GM23248 (cell line): ENCODE data around the gene ZSCAN10. TPM values are rescaled to one million over a fixed set of nuclear protein-coding genes. Genes with fewer than 3 reads are reported as not detected.

Experiments
- DNase-seq: peaks from one replicate; pipeline ENCODE4 v3.0.0-alpha.2; 2015
- H2AFZ ChIP-seq: fragments of 200-600 bp; sonication (generic); 2 replicates; pipeline ENCODE4 v1.6.1; 2016; ENCODE audit warnings: antibody characterized with exemption
- H3F3A ChIP-seq: fragments of 200-600 bp; sonication (generic); 2 replicates; pipeline ENCODE4 v1.6.1; 2016; ENCODE audit warnings: mild to moderate bottlenecking, antibody characterized with exemption, mixed run types; ENCODE audit not compliant: insufficient read depth
- H3K27ac ChIP-seq: fragments of 200-600 bp; sonication (generic); 2 replicates; pipeline ENCODE4 v1.5.1; 2016; ENCODE audit warnings: mild to moderate bottlenecking
- H3K27me3 ChIP-seq: fragments of 200-600 bp; sonication (generic); replicated peaks from 2 replicates; pipeline ENCODE4 v1.6.1; 2016; ENCODE audit warnings: mild to moderate bottlenecking; ENCODE audit not compliant: insufficient read depth
- H3K36me3 ChIP-seq: fragments of 200-600 bp; sonication (generic); 2 replicates; pipeline ENCODE4 v1.6.1; 2016; ENCODE audit warnings: low read depth, mild to moderate bottlenecking
- H3K4me1 ChIP-seq: fragments of 200-600 bp; sonication (generic); 2 replicates; pipeline ENCODE4 v1.6.1; 2016; ENCODE audit warnings: mild to moderate bottlenecking; ENCODE audit not compliant: insufficient read depth
- H3K4me2 ChIP-seq: fragments of 200-600 bp; sonication (generic); one replicate; pipeline ENCODE4 v1.6.1; 2016; ENCODE audit warnings: mild to moderate bottlenecking; ENCODE audit not compliant: unreplicated experiment
- H3K4me3 ChIP-seq: fragments of 200-600 bp; sonication (generic); 2 replicates; pipeline ENCODE4 v1.5.1; 2016; ENCODE audit warnings: mild to moderate bottlenecking
- H3K79me2 ChIP-seq: fragments of 200-600 bp; sonication (generic); 2 replicates; pipeline ENCODE4 v1.6.1; 2016; ENCODE audit warnings: mild to moderate bottlenecking; ENCODE audit not compliant: insufficient read depth
- H3K9ac ChIP-seq: fragments of 200-600 bp; sonication (generic); 2 replicates; pipeline ENCODE4 v1.6.1; 2016; ENCODE audit warnings: mild to moderate bottlenecking
- H3K9me2 ChIP-seq: fragments of 200-600 bp; sonication (generic); 2 replicates; pipeline ENCODE4 v1.6.1; 2016; ENCODE audit warnings: mixed run types, mild to moderate bottlenecking, moderate library complexity; ENCODE audit not compliant: insufficient read depth
- H3K9me3 ChIP-seq: fragments of 200-600 bp; sonication (generic); one replicate; pipeline ENCODE4 v1.6.1; 2017; ENCODE audit warnings: low read depth
- H4K20me1 ChIP-seq: fragments of 200-600 bp; sonication (generic); 2 replicates; pipeline ENCODE4 v1.6.0; 2016; ENCODE audit not compliant: insufficient read depth
- EZH2 ChIP-seq: fragments of 200-600 bp; sonication (generic); IDR thresholded peaks from 2 replicates; pipeline ENCODE4 v1.6.1; 2018; ENCODE audit warnings: antibody characterized with exemption, mild to moderate bottlenecking; ENCODE audit not compliant: insufficient read depth, poor library complexity, severe bottlenecking
- EZH2phosphoT487 ChIP-seq: fragments of 200-600 bp; sonication (generic); IDR thresholded peaks from 2 replicates; pipeline ENCODE4 v1.6.1; 2018; ENCODE audit warnings: antibody characterized with exemption, moderate library complexity, mild to moderate bottlenecking, low read depth; ENCODE audit not compliant: insufficient read depth
- WGBS, 2 experiments: methylation state at CpG; one replicate each; pipeline ENCODE4 v1.1.6; 2015 to 2017; ENCODE audit warnings: low lambda C conversion rate in 2 of 2, low coverage in 1 of 2; ENCODE audit errors: missing lambda C conversion rate in 2 of 2; 5-methylcytosine and 5-hydroxymethylcytosine counted together
- in situ Hi-C: fragments of 300-500 bp; cut with MboI; formaldehyde crosslinking; loops from 2 replicates; pipeline ENCODE4 v1.15.0; 2020
- polyA plus RNA-seq: library from polyadenylated mRNA; unstranded; fragments of >200 nt; fragmentation: Nextera tagmentation; extraction: Ambion mirVana; gene quantifications from 2 replicates; pipeline ENCODE4 v1.2.1, GENCODE V29; 2016
- total RNA-seq: library from RNA; depleted of rRNA; stranded (reverse); fragments of >200 nt; shearing (Covaris generic); gene quantifications from 2 replicates; pipeline ENCODE4 v1.2.3, GENCODE V29; 2014

Gene ZSCAN10
- total and polyA plus RNA-seq, 2 experiments from 2014 or later = 0.08 TPM; not detected in 1

- no peak for DNase-seq
- Histone ChIP-seq H3K9me2 (no peaks in the 10 kb centered on the region), H3K27me3 (no peaks in the 10 kb centered on the region), H4K20me1 (no peaks in the 10 kb centered on the region), H3F3A (no peaks in the 10 kb centered on the region), H3K79me2 (no peaks in the 10 kb centered on the region), H3K4me3 (no peak overlapping the region), H3K4me1 (no peaks in the 10 kb centered on the region), H3K27ac (no peak overlapping the region), H3K9ac (no peak overlapping the region), H3K36me3 (no peaks in the 10 kb centered on the region), H3K4me2 (no peak overlapping the region), H3K9me3 (no peaks in the 10 kb centered on the region), H2AFZ (no peak overlapping the region)
- TF ChIP-seq EZH2 = no peak
- TF ChIP-seq EZH2phosphoT487 = no peak
- in situ Hi-C loops = no loop called here
- WGBS, 2 experiments = 78 to 84% methylated on average over 18 to 23 of the region's 23 CpGs
Observed at GRCh38 chr16:3143598-3144320, 44.7 kb upstream of the ZSCAN10 start.

GRCh38 chr16:3143189-3143588 lies 44.1 kb upstream of the ZSCAN10 start:
- Histone ChIP-seq H3K4me1 (no peaks in the 10 kb centered on the region), H3K27me3 (no peaks in the 10 kb centered on the region), H3K4me3 (no peak overlapping the region), H3K9me3 (no peaks in the 10 kb centered on the region), H3K4me2 (no peak overlapping the region), H3K36me3 (no peaks in the 10 kb centered on the region), H4K20me1 (no peaks in the 10 kb centered on the region), H3K9me2 (no peaks in the 10 kb centered on the region), H3K9ac (no peak overlapping the region), H3K79me2 (no peaks in the 10 kb centered on the region), H3K27ac (no peak overlapping the region), H3F3A (no peaks in the 10 kb centered on the region), H2AFZ (no peak overlapping the region)
- WGBS, 2 experiments = 95 to 96% methylated on average over 10 to 11 of the region's 11 CpGs
- no peak for DNase-seq
- in situ Hi-C loops = no loop called here
- TF ChIP-seq EZH2 = no peak
- TF ChIP-seq EZH2phosphoT487 = no peak

GRCh38 chr16:3142770-3143169 lies 43.7 kb upstream of the ZSCAN10 start:
- no peak for DNase-seq
- Histone ChIP-seq H3K36me3 (no peaks in the 10 kb centered on the region), H3K27ac (no peak overlapping the region), H3K9ac (no peak overlapping the region), H3K9me2 (no peaks in the 10 kb centered on the region), H3K4me2 (no peak overlapping the region), H2AFZ (no peak overlapping the region), H3K4me3 (no peak overlapping the region), H4K20me1 (no peaks in the 10 kb centered on the region), H3K79me2 (peaks cover 1% of the 10 kb centered on the region; the same call in 1 of the 2 replicates), H3F3A (no peaks in the 10 kb centered on the region), H3K4me1 (no peaks in the 10 kb centered on the region), H3K27me3 (no peaks in the 10 kb centered on the region), H3K9me3 (no peaks in the 10 kb centered on the region)
- in situ Hi-C loops = no loop called here
- WGBS, 2 experiments = 93 to 97% methylated on average over 13 of the region's 13 CpGs
- TF ChIP-seq EZH2 = no peak
- TF ChIP-seq EZH2phosphoT487 = no peak

- TF ChIP-seq EZH2 (no peak), EZH2phosphoT487 (no peak)
- Histone ChIP-seq H3K27me3 (no peaks in the 10 kb centered on the region), H3K9me3 (no peaks in the 10 kb centered on the region), H2AFZ (no peak overlapping the region), H3K9me2 (no peaks in the 10 kb centered on the region), H4K20me1 (no peaks in the 10 kb centered on the region), H3K4me1 (no peaks in the 10 kb centered on the region), H3K9ac (no peak overlapping the region), H3K79me2 (peaks cover 6% of the 10 kb centered on the region; the same call in 1 of the 2 replicates), H3K36me3 (no peaks in the 10 kb centered on the region), H3F3A (no peaks in the 10 kb centered on the region), H3K4me3 (no peak overlapping the region), H3K4me2 (no peak overlapping the region), H3K27ac (no peak overlapping the region)
- in situ Hi-C loops = no loop called here
- no peak for DNase-seq
- WGBS, 2 experiments = 96 to 98% methylated on average over 22 of the region's 22 CpGs
Observed at GRCh38 chr16:3142327-3142726, 43.2 kb upstream of the ZSCAN10 start.
